ENCODE data around the gene TRIM38. TPM values are rescaled to one million over a fixed set of nuclear protein-coding genes. Genes with fewer than 3 reads are reported as not detected.

Gene TRIM38
- total and polyA plus RNA-seq, 2 of the 13 experiments (the other 11 are each of a cell fraction or from before 2014, with no cell fraction given) = 2.5 to 3.1 TPM

DNA sequence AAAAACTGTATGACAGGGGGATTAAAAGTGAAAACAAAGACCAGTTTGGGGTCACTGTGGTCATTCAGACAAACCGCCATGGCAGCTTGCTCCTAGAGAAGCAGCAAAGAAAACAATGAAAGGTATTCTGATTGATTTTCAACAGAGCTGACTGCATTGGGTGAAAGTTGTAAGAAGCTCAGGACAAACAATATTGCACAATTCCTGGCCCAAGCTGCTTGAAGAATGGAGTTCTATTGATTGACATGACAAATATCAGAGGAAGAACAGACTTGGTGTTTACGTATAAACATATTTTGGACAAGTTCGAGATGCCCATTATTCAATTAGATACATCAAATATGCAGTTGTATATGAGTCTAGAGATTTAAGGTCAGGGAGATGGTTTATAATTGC lies 62.0 kb downstream of the TRIM38 start (continued):
- TF ChIP-seq SOX13 (IDR thresholded peaks at IDR 0.05) (no peak), SOX13 (CRISPR knock-in tag; conservative IDR thresholded peaks at IDR 0.05 in 1 of 2, IDR thresholded peaks at IDR 0.05 in 1 of 2) (peak in 1 of 2 experiments; percentile 79; a peak in 2 of 4 replicates), PLRG1 (conservative IDR thresholded peaks at IDR 0.05) (no peak), HMGA1 (CRISPR knock-in tag; conservative IDR thresholded peaks at IDR 0.05) (no peak), GMEB1 (CRISPR knock-in tag; IDR thresholded peaks at IDR 0.05; ENCODE audit: borderline replicate concordance) (no peak), NFE2L1 (CRISPR knock-in tag; IDR thresholded peaks at IDR 0.05; ENCODE audit: borderline replicate concordance) (no peak), JUN (CRISPR knock-in tag; IDR thresholded peaks at IDR 0.05) (no peak), ZBTB37 (CRISPR knock-in tag; IDR thresholded peaks at IDR 0.05) (no peak), ZNF558 (CRISPR knock-in tag; IDR thresholded peaks at IDR 0.05; ENCODE audit: borderline replicate concordance) (no peak), CREM (IDR thresholded peaks at IDR 0.05) (no peak), CREM (CRISPR knock-in tag; IDR thresholded peaks at IDR 0.05) (no peak), SMAD9 (CRISPR knock-in tag; IDR thresholded peaks at IDR 0.05) (no peak), TSC22D2 (CRISPR knock-in tag; IDR thresholded peaks at IDR 0.05; ENCODE audit: borderline replicate concordance) (no peak), CEBPG (CRISPR knock-in tag; IDR thresholded peaks at IDR 0.05) (peak; percentile 84), CHD2 (IDR thresholded peaks at IDR 0.05; ENCODE audit: low read depth, low read length) (no peak), ZNF674 (CRISPR knock-in tag; IDR thresholded peaks at IDR 0.05; ENCODE audit: low read depth) (no peak), PPARG (CRISPR knock-in tag; conservative IDR thresholded peaks at IDR 0.05) (0 out of 2 replicates have a peak, but pooled peaks have one; percentile 41), ELF3 (CRISPR knock-in tag; IDR thresholded peaks at IDR 0.05) (no peak), SOX6 (IDR thresholded peaks at IDR 0.05) (no peak), SOX6 (CRISPR knock-in tag; IDR thresholded peaks at IDR 0.05) (peak; percentile 78), GPN1 (CRISPR knock-in tag; IDR thresholded peaks at IDR 0.05; ENCODE audit: borderline replicate concordance) (no peak), MTF2 (CRISPR knock-in tag; IDR thresholded peaks at IDR 0.05; ENCODE audit: borderline replicate concordance) (no peak), ZNF253 (CRISPR knock-in tag; IDR thresholded peaks at IDR 0.05; ENCODE audit: borderline replicate concordance) (no peak), ERF (CRISPR knock-in tag; IDR thresholded peaks at IDR 0.05) (no peak), ZNF282 (IDR thresholded peaks at IDR 0.05; ENCODE audit: partially characterized antibody) (no peak)
- TF ChIP-seq, protein P1, sequence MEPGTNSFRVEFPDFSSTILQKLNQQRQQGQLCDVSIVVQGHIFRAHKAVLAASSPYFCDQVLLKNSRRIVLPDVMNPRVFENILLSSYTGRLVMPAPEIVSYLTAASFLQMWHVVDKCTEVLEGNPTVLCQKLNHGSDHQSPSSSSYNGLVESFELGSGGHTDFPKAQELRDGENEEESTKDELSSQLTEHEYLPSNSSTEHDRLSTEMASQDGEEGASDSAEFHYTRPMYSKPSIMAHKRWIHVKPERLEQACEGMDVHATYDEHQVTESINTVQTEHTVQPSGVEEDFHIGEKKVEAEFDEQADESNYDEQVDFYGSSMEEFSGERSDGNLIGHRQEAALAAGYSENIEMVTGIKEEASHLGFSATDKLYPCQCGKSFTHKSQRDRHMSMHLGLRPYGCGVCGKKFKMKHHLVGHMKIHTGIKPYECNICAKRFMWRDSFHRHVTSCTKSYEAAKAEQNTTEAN (CRISPR knock-in tag; conservative IDR thresholded peaks at IDR 0.05) = no peak
- TF ChIP-seq, protein P2, sequence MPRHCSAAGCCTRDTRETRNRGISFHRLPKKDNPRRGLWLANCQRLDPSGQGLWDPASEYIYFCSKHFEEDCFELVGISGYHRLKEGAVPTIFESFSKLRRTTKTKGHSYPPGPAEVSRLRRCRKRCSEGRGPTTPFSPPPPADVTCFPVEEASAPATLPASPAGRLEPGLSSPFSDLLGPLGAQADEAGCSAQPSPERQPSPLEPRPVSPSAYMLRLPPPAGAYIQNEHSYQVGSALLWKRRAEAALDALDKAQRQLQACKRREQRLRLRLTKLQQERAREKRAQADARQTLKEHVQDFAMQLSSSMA (CRISPR knock-in tag; IDR thresholded peaks at IDR 0.05) = no peak
